ENCODE data around the gene GAP43.

DNA sequence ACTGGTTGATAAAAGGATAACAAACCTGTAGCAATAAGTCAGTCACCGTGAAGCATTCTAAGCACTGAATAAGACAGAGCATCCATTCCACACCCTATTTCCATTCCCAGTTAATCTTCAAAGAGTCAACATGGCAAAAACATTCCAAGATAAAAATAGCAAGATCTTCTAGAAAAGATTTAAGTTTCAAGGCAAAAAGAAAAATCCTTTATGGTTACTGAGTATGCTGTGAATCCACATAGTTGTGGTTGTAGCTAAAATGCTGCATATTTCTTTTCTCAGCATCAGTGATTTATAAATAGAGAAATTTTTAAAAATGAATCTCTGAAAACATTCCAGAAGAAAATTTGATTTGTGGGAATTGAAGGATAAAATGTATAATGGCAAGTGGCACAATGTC is 21.1 kb downstream of the GAP43 start:
- TF ChIP-seq POLR2A (IDR thresholded peaks at IDR 0.05): no peak
- TF ChIP-seq, protein P1, sequence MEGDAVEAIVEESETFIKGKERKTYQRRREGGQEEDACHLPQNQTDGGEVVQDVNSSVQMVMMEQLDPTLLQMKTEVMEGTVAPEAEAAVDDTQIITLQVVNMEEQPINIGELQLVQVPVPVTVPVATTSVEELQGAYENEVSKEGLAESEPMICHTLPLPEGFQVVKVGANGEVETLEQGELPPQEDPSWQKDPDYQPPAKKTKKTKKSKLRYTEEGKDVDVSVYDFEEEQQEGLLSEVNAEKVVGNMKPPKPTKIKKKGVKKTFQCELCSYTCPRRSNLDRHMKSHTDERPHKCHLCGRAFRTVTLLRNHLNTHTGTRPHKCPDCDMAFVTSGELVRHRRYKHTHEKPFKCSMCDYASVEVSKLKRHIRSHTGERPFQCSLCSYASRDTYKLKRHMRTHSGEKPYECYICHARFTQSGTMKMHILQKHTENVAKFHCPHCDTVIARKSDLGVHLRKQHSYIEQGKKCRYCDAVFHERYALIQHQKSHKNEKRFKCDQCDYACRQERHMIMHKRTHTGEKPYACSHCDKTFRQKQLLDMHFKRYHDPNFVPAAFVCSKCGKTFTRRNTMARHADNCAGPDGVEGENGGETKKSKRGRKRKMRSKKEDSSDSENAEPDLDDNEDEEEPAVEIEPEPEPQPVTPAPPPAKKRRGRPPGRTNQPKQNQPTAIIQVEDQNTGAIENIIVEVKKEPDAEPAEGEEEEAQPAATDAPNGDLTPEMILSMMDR (IDR thresholded peaks at IDR 0.05): no peak

Measured in thyroid gland (tissue), 4 donors.